ENCODE data around the gene CALCB. TPM values are rescaled to one million over a fixed set of nuclear protein-coding genes. Genes with fewer than 3 reads are reported as not detected.
"Not testable (repeated sequence)": the region's sequence is repeated elsewhere in the genome, so short reads cannot be mapped to it uniquely, and the experiment has no call there.

CALCB gene
- polyA plus RNA-seq (2013) = 0.01 TPM

- no peaks in the 10 kb centered on the region for H3K36me3 ChIP-seq (ENCODE audit: control insufficient read depth in 4 of 4, insufficient read depth in 4 of 4, low read length in 3 of 4)
- H3K27ac ChIP-seq (ENCODE audit: insufficient read depth in 1 of 2, low read depth in 1 of 2, low read length in 2 of 2, poor library complexity in 1 of 2, severe bottlenecking in 2 of 2) = no peak within 1 kb of the TSS
- CTCF ChIA-PET = interaction anchor here (0.8 to 6.9 kb wide), 8 partner anchors 11 to 793 kb away, joined by 3 to 61 read pairs (median 4); no protein-coding TSS in a partner anchor
- 4% methylated on average over 58 of the region's 60 CpGs for WGBS (ENCODE audit: insufficient coverage)
- POLR2A ChIA-PET = no interaction called here
- peaks cover 0 to 20% (median 20%) of the 10 kb centered on the region in 4 experiments for H3K4me1 ChIP-seq (ENCODE audit: control extremely low read depth in 1 of 4, control insufficient read depth in 4 of 4, insufficient read depth in 4 of 4, low read length in 3 of 4)
- H3K9me3 ChIP-seq (ENCODE audit: control extremely low read depth in 1 of 5, control insufficient read depth in 4 of 5, insufficient read depth in 2 of 5, low read depth in 1 of 5, low read length in 4 of 5) = peaks cover 0 to 7% (median 4%) of the 10 kb centered on the region in 5 experiments
- DNase-seq = peak in 2 of 3 donors; percentile 4 to 5
- H3K27me3 ChIP-seq (replicated peaks in 2 of 5; ENCODE audit: control insufficient read depth in 4 of 5, insufficient read depth in 5 of 5, low read length in 4 of 5) = peaks cover 0 to 56% (median 22%) of the 10 kb centered on the region in 5 experiments
- peak within 1 kb of the TSS in 5 of 7 experiments; percentile 2 to 43 (median 32) for H3K4me3 ChIP-seq (ENCODE audit: control insufficient read depth in 1 of 7, extremely low read depth in 1 of 7, insufficient read depth in 4 of 7, low read depth in 2 of 7, low read length in 6 of 7)
Observed at GRCh38 chr11:15073361-15074205, at the start of gene CALCB. Gene CALCB, plus strand, starts transcription at chr11:15073593. Its CDS starts 1,126 bp downstream, at chr11:15074719.

- POLR2A ChIA-PET = no interaction called here
- no peak overlapping the region for H3K4me3 ChIP-seq (ENCODE audit: control insufficient read depth in 1 of 7, extremely low read depth in 1 of 7, insufficient read depth in 4 of 7, low read depth in 2 of 7, low read length in 6 of 7)
- WGBS (ENCODE audit: insufficient coverage) = 86% methylated on average over 2 of the region's 3 CpGs
- no peak for DNase-seq
- no peaks in the 10 kb centered on the region for H3K4me1 ChIP-seq (ENCODE audit: control extremely low read depth in 1 of 4, control insufficient read depth in 4 of 4, insufficient read depth in 4 of 4, low read length in 3 of 4)
- CTCF ChIA-PET = no interaction called here
- no peaks in the 10 kb centered on the region for H3K36me3 ChIP-seq (ENCODE audit: control insufficient read depth in 4 of 4, insufficient read depth in 4 of 4, low read length in 3 of 4)
- H3K9me3 ChIP-seq (ENCODE audit: control extremely low read depth in 1 of 5, control insufficient read depth in 4 of 5, insufficient read depth in 2 of 5, low read depth in 1 of 5, low read length in 4 of 5) = peaks cover 0 to 5% (median 0%) of the 10 kb centered on the region in 5 experiments
- no peak overlapping the region for H3K27ac ChIP-seq (ENCODE audit: insufficient read depth in 1 of 2, low read depth in 1 of 2, low read length in 2 of 2, poor library complexity in 1 of 2, severe bottlenecking in 2 of 2)
- H3K27me3 ChIP-seq (replicated peaks in 2 of 5; ENCODE audit: control insufficient read depth in 4 of 5, insufficient read depth in 5 of 5, low read length in 4 of 5) = peaks cover 0 to 4% (median 0%) of the 10 kb centered on the region in 5 experiments
Observed at GRCh38 chr11:15027011-15027410, 46.4 kb upstream of the CALCB start.

- Histone ChIP-seq H3K4me1 (ENCODE audit: control extremely low read depth in 1 of 4, control insufficient read depth in 4 of 4, insufficient read depth in 4 of 4, low read length in 3 of 4) (no peaks in the 10 kb centered on the region), H3K27ac (ENCODE audit: insufficient read depth in 1 of 2, low read depth in 1 of 2, low read length in 2 of 2, poor library complexity in 1 of 2, severe bottlenecking in 2 of 2) (no peak overlapping the region), H3K4me3 (ENCODE audit: control insufficient read depth in 1 of 7, extremely low read depth in 1 of 7, insufficient read depth in 4 of 7, low read depth in 2 of 7, low read length in 6 of 7) (no peak overlapping the region), H3K9me3 (ENCODE audit: control extremely low read depth in 1 of 5, control insufficient read depth in 4 of 5, insufficient read depth in 2 of 5, low read depth in 1 of 5, low read length in 4 of 5) (peaks cover 0 to 4% (median 0%) of the 10 kb centered on the region in 5 experiments), H3K36me3 (ENCODE audit: control insufficient read depth in 4 of 4, insufficient read depth in 4 of 4, low read length in 3 of 4) (no peaks in the 10 kb centered on the region), H3K27me3 (replicated peaks in 2 of 5; ENCODE audit: control insufficient read depth in 4 of 5, insufficient read depth in 5 of 5, low read length in 4 of 5) (peaks cover 0 to 4% (median 0%) of the 10 kb centered on the region in 5 experiments)
- ChIA-PET POLR2A (no interaction called here), CTCF (no interaction called here)
- 50% methylated on average over 1 of the region's 2 CpGs for WGBS (ENCODE audit: insufficient coverage)
- DNase-seq = no peak
Observed at GRCh38 chr11:15027956-15028355, 45.4 kb upstream of the CALCB start.

GRCh38 chr11:15028379-15028778, 45.0 kb upstream of the CALCB start:
- no peak overlapping the region for H3K27ac ChIP-seq (ENCODE audit: insufficient read depth in 1 of 2, low read depth in 1 of 2, low read length in 2 of 2, poor library complexity in 1 of 2, severe bottlenecking in 2 of 2)
- H3K27me3 ChIP-seq (replicated peaks in 2 of 5; ENCODE audit: control insufficient read depth in 4 of 5, insufficient read depth in 5 of 5, low read length in 4 of 5) = peaks cover 0 to 4% (median 0%) of the 10 kb centered on the region in 5 experiments
- DNase-seq = no peak
- H3K9me3 ChIP-seq (ENCODE audit: control extremely low read depth in 1 of 5, control insufficient read depth in 4 of 5, insufficient read depth in 2 of 5, low read depth in 1 of 5, low read length in 4 of 5) = peaks cover 0 to 4% (median 0%) of the 10 kb centered on the region in 5 experiments
- ChIA-PET POLR2A (no interaction called here), CTCF (no interaction called here)
- H3K4me1 ChIP-seq (ENCODE audit: control extremely low read depth in 1 of 4, control insufficient read depth in 4 of 4, insufficient read depth in 4 of 4, low read length in 3 of 4) = no peaks in the 10 kb centered on the region
- no peak overlapping the region for H3K4me3 ChIP-seq (ENCODE audit: control insufficient read depth in 1 of 7, extremely low read depth in 1 of 7, insufficient read depth in 4 of 7, low read depth in 2 of 7, low read length in 6 of 7)
- H3K36me3 ChIP-seq (ENCODE audit: control insufficient read depth in 4 of 4, insufficient read depth in 4 of 4, low read length in 3 of 4) = no peaks in the 10 kb centered on the region

GRCh38 chr11:15031945-15032344, 41.4 kb upstream of the CALCB start:
- H3K4me3 ChIP-seq (ENCODE audit: control insufficient read depth in 1 of 7, extremely low read depth in 1 of 7, insufficient read depth in 4 of 7, low read depth in 2 of 7, low read length in 6 of 7); H3K36me3 ChIP-seq (ENCODE audit: control insufficient read depth in 4 of 4, insufficient read depth in 4 of 4, low read length in 3 of 4); CTCF ChIA-PET; H3K9me3 ChIP-seq (ENCODE audit: control extremely low read depth in 1 of 5, control insufficient read depth in 4 of 5, insufficient read depth in 2 of 5, low read depth in 1 of 5, low read length in 4 of 5); H3K27ac ChIP-seq (ENCODE audit: insufficient read depth in 1 of 2, low read depth in 1 of 2, low read length in 2 of 2, poor library complexity in 1 of 2, severe bottlenecking in 2 of 2); H3K4me1 ChIP-seq (ENCODE audit: control extremely low read depth in 1 of 4, control insufficient read depth in 4 of 4, insufficient read depth in 4 of 4, low read length in 3 of 4); POLR2A ChIA-PET; DNase-seq: not testable (repeated sequence)
- WGBS (ENCODE audit: insufficient coverage) = 100% methylated on average over 2 of the region's 4 CpGs
- H3K27me3 ChIP-seq (replicated peaks in 2 of 5; ENCODE audit: control insufficient read depth in 4 of 5, insufficient read depth in 5 of 5, low read length in 4 of 5) = peaks cover 0 to 11% (median 8%) of the 10 kb centered on the region in 5 experiments

GRCh38 chr11:15034687-15035267, 38.6 kb upstream of the CALCB start:
- Histone ChIP-seq H3K9me3 (ENCODE audit: control extremely low read depth in 1 of 5, control insufficient read depth in 4 of 5, insufficient read depth in 2 of 5, low read depth in 1 of 5, low read length in 4 of 5) (peaks cover 0 to 4% (median 0%) of the 10 kb centered on the region in 5 experiments), H3K4me3 (ENCODE audit: control insufficient read depth in 1 of 7, extremely low read depth in 1 of 7, insufficient read depth in 4 of 7, low read depth in 2 of 7, low read length in 6 of 7) (no peak overlapping the region), H3K4me1 (ENCODE audit: control extremely low read depth in 1 of 4, control insufficient read depth in 4 of 4, insufficient read depth in 4 of 4, low read length in 3 of 4) (no peaks in the 10 kb centered on the region), H3K27ac (ENCODE audit: insufficient read depth in 1 of 2, low read depth in 1 of 2, low read length in 2 of 2, poor library complexity in 1 of 2, severe bottlenecking in 2 of 2) (no peak overlapping the region), H3K36me3 (ENCODE audit: control insufficient read depth in 4 of 4, insufficient read depth in 4 of 4, low read length in 3 of 4) (no peaks in the 10 kb centered on the region), H3K27me3 (replicated peaks in 2 of 5; ENCODE audit: control insufficient read depth in 4 of 5, insufficient read depth in 5 of 5, low read length in 4 of 5) (peaks cover 0 to 11% (median 6%) of the 10 kb centered on the region in 5 experiments)
- 100% methylated on average over 4 of the region's 5 CpGs for WGBS (ENCODE audit: insufficient coverage)
- POLR2A ChIA-PET = no interaction called here
- CTCF ChIA-PET = interaction anchor here (0.8 kb wide), 2 partner anchors 20 to 60 kb away, joined by 3 read pairs; no protein-coding TSS in a partner anchor
- no peak for DNase-seq

GRCh38 chr11:15035283-15035682, 38.1 kb upstream of the CALCB start:
- H3K4me3 ChIP-seq (ENCODE audit: control insufficient read depth in 1 of 7, extremely low read depth in 1 of 7, insufficient read depth in 4 of 7, low read depth in 2 of 7, low read length in 6 of 7) = no peak overlapping the region
- H3K9me3 ChIP-seq (ENCODE audit: control extremely low read depth in 1 of 5, control insufficient read depth in 4 of 5, insufficient read depth in 2 of 5, low read depth in 1 of 5, low read length in 4 of 5) = peaks cover 0 to 2% (median 0%) of the 10 kb centered on the region in 5 experiments
- H3K27me3 ChIP-seq (replicated peaks in 2 of 5; ENCODE audit: control insufficient read depth in 4 of 5, insufficient read depth in 5 of 5, low read length in 4 of 5) = peaks cover 0 to 11% (median 6%) of the 10 kb centered on the region in 5 experiments
- ChIA-PET CTCF (interaction anchor here (0.8 kb wide), 2 partner anchors 20 to 61 kb away, joined by 3 read pairs; no protein-coding TSS in a partner anchor), POLR2A (no interaction called here)
- H3K27ac ChIP-seq (ENCODE audit: insufficient read depth in 1 of 2, low read depth in 1 of 2, low read length in 2 of 2, poor library complexity in 1 of 2, severe bottlenecking in 2 of 2) = no peak overlapping the region
- WGBS (ENCODE audit: insufficient coverage) = 59% methylated on average over 11 of the region's 12 CpGs
- H3K36me3 ChIP-seq (ENCODE audit: control insufficient read depth in 4 of 4, insufficient read depth in 4 of 4, low read length in 3 of 4) = no peaks in the 10 kb centered on the region
- DNase-seq = no peak
- H3K4me1 ChIP-seq (ENCODE audit: control extremely low read depth in 1 of 4, control insufficient read depth in 4 of 4, insufficient read depth in 4 of 4, low read length in 3 of 4) = no peaks in the 10 kb centered on the region
